Adrenal gland (tissue), 5 donors: Measurements from ENCODE around the gene LRRC4C.

Experiments used
- CTCF ChIP-seq, 6 experiments: fragments of 450-650 bp in 4 of 6; fragments of 200-600 bp in 2 of 6; sonication (generic) in 1 of 6; IDR thresholded peaks; 1 replicate in 5 of 6; 2 replicates in 1 of 6; pipeline versions ENCODE4 v1.5.1 to v1.8.0; 2016 to 2021; ENCODE audit warnings: antibody characterized with exemption in 6 of 6, mild to moderate bottlenecking in 2 of 6, moderate library complexity in 1 of 6
- POLR2A ChIP-seq, 2 donors: fragments of 450-650 bp; IDR thresholded peaks; one replicate each; pipeline ENCODE4 v1.6.1; 2017; ENCODE audit warnings: antibody characterized with exemption in 2 of 2, mild to moderate bottlenecking in 2 of 2, moderate library complexity in 1 of 2
- donor health status: DM: no; HTN: no; CAD: no.

GRCh38 chr11:41225856-41226633 is 233.4 kb downstream of the LRRC4C start:
- no peak for TF ChIP-seq CTCF (IDR thresholded peaks at IDR 0.05)
- no peak for TF ChIP-seq POLR2A (IDR thresholded peaks at IDR 0.05)
